Neural crest cell (in vitro differentiated cells): ENCODE data around the gene NEU1. TPM values are rescaled to one million over a fixed set of nuclear protein-coding genes. Genes with fewer than 3 reads are reported as not detected.

Source experiments
- DNase-seq: peaks from one replicate; pipeline ENCODE4 v3.0.0; 2021; ENCODE audit warnings: low read depth, mixed read lengths, low spot score
- H3K27ac Mint-ChIP-seq: one replicate; pipeline ENCODE4 v1.8.0; 2021; ENCODE audit warnings: mild to moderate bottlenecking, mixed read lengths; ENCODE audit not compliant: unreplicated experiment
- H3K27me3 Mint-ChIP-seq: 2 replicates; pipeline ENCODE4 v1.8.0; 2021; ENCODE audit warnings: low read depth, mild to moderate bottlenecking, mixed read lengths
- H3K36me3 Mint-ChIP-seq: 2 replicates; pipeline ENCODE4 v1.8.0; 2021; ENCODE audit warnings: low read depth, mild to moderate bottlenecking, mixed read lengths
- H3K4me1 Mint-ChIP-seq: 2 replicates; pipeline ENCODE4 v1.8.0; 2021; ENCODE audit warnings: mixed read lengths
- H3K4me3 Mint-ChIP-seq: one replicate; pipeline ENCODE4 v1.8.0; 2021; ENCODE audit warnings: mild to moderate bottlenecking, mixed read lengths
- H3K9me3 Mint-ChIP-seq: 2 replicates; pipeline ENCODE4 v1.8.0; 2021; ENCODE audit warnings: mixed read lengths
- total RNA-seq: library from RNA; stranded (reverse); gene quantifications from 2 replicates; pipeline ENCODE4 v1.2.1, GENCODE V29; 2021
- TF ChIP-seq, protein P1 (sequence below): fragments of 200-600 bp; sonication (generic); conservative IDR thresholded peaks from 2 replicates; pipeline ENCODE4 v1.5.0; 2021; ENCODE audit warnings: antibody characterized with exemption, mild to moderate bottlenecking

The NEU1 gene
- total RNA-seq, 1 donor from 2014 or later = 49.9 TPM

DNA sequence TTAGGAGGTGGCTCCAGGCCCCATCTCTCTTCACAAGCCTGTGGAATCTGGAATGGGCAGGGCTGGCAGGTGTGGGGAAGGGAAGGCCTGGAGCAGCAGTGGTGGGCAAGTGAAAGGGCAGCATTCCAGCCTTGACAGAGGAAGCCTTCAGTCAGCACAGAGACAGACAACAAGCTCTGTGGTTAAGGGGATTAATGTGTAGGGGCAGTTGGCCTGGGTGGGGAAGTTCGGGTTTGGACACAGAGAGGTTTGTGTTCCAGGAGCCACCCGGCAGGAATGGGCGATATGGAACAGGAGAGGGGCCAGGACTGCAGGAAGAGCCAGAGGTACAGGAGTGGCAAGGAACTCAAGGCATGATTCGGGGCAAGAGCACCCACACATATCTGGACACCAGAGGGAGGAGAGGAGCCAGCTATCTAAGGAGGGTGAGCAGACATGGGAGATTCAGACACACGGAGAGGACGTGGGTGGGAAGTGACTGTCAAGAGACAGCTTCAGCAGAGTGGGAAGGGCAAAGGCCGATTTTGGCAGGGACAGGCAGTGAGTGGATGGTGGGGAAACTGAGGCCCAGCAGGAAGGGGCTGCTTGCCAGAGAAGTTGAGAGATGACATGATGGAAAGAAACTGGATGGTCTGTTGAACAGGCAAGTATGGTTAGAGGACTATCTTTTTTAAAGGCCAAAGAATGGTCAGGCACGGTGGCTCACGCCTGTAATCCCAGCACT is 18.7 kb upstream of the NEU1 start:
- H3K27ac Mint-ChIP-seq = no peak overlapping the region
- no peaks in the 10 kb centered on the region for H3K9me3 Mint-ChIP-seq
- peaks cover 16% of the 10 kb centered on the region for H3K36me3 Mint-ChIP-seq
- TF ChIP-seq, protein P1, sequence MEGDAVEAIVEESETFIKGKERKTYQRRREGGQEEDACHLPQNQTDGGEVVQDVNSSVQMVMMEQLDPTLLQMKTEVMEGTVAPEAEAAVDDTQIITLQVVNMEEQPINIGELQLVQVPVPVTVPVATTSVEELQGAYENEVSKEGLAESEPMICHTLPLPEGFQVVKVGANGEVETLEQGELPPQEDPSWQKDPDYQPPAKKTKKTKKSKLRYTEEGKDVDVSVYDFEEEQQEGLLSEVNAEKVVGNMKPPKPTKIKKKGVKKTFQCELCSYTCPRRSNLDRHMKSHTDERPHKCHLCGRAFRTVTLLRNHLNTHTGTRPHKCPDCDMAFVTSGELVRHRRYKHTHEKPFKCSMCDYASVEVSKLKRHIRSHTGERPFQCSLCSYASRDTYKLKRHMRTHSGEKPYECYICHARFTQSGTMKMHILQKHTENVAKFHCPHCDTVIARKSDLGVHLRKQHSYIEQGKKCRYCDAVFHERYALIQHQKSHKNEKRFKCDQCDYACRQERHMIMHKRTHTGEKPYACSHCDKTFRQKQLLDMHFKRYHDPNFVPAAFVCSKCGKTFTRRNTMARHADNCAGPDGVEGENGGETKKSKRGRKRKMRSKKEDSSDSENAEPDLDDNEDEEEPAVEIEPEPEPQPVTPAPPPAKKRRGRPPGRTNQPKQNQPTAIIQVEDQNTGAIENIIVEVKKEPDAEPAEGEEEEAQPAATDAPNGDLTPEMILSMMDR = no peak
- peaks cover 4% of the 10 kb centered on the region for H3K4me1 Mint-ChIP-seq
- no peaks in the 10 kb centered on the region for H3K27me3 Mint-ChIP-seq
- no peak for DNase-seq
- H3K4me3 Mint-ChIP-seq = no peak overlapping the region

DNA sequence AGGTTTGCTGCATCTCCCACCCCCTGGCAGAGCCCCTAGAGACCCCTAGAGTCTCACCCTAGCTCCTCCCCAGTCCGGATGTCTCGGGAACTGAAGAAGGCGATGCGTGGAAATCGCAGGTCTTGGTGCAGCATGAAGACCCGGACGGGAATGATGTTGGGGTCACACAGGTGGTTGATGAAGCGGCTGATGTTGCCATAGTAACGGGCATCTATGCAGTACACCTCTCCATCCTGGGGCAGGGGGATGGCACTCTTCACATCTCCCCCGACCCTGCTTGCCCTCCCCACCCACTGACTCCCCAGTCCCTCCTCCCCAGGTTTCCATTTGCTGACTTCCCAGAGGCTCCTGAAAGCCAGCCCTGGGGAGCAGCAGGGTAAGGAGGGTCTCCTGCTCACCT is 18.0 kb upstream of the NEU1 start:
- TF ChIP-seq, protein P1 = no peak
- H3K27ac Mint-ChIP-seq = no peak overlapping the region
- H3K9me3 Mint-ChIP-seq = no peaks in the 10 kb centered on the region
- H3K4me1 Mint-ChIP-seq = no peaks in the 10 kb centered on the region
- no peak for DNase-seq
- H3K27me3 Mint-ChIP-seq = no peaks in the 10 kb centered on the region
- H3K36me3 Mint-ChIP-seq = peaks cover 11% of the 10 kb centered on the region
- no peak overlapping the region for H3K4me3 Mint-ChIP-seq

DNA sequence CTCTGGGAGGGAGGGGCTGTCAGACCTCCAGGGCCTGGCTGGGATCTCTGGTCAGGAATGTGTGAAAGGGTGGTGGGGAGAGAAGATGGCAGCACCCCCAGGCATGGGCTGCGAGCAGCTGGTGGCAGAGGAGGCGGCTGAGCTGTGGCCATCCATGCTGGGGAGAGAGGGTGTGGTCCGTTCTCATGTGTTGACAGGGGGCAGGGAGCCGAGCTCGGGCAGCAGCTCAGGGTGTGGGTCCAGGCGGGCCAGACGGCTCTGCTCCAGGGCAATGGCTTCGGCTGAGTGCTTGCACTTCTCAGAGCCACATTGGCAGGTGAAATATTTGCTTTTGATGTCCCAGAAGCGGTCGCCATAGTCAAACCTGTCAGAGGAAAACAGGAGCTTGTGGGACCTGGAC is 17.3 kb upstream of the NEU1 start:
- H3K36me3 Mint-ChIP-seq = peaks cover 8% of the 10 kb centered on the region
- no peaks in the 10 kb centered on the region for H3K4me1 Mint-ChIP-seq
- H3K4me3 Mint-ChIP-seq = no peak overlapping the region
- H3K27ac Mint-ChIP-seq = no peak overlapping the region
- TF ChIP-seq, protein P1 = no peak
- H3K27me3 Mint-ChIP-seq = no peaks in the 10 kb centered on the region
- DNase-seq = no peak
- no peaks in the 10 kb centered on the region for H3K9me3 Mint-ChIP-seq

DNA sequence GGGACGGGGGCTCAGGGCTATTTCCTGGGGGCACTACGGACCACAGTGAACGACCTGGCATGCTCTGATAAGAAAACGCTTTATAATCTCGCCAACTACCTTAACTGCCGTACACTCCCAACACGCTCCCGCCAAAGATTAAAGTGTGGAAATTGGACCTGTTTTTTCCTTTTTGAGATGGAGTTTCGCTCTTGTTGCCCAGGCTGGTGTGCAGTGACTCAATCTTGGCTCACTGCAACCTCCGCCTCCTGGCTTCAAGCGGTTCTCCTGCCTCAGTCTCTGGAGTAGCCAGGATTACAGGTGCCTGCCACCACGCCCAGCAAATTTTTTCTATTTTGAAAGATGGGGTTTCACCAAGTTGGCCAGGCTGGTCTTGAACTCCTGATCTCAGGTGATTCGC is 16.5 kb upstream of the NEU1 start:
- no peak for DNase-seq
- H3K27ac Mint-ChIP-seq = no peak overlapping the region

DNA sequence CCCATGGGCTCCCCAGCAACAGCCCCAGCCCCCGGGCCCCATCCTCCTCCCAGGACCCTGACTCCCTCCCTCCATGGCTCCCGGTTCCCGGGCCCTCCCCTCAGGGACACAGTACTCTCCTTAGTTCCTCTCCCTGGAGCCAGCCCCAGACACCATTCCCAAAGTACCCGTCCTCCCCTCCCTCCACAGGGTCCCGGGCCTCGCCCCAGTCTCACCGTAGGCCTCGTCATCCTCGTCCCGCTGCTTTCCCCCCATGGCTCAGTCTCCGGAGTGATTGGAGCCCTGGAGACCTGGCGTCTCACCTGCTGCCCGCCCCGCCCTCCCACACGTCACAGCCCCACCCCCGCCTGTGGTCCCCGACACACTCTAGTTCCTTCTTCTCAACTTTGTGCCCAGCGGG is 16.1 kb upstream of the NEU1 start, which contains the start of gene SLC44A4:
Gene SLC44A4, minus strand, starts transcription at position 272 of the 400 bp plus-strand sequence. Its CDS starts 17 bp downstream, at position 255.
- peak within 1 kb of the TSS; percentile 27 for H3K27ac Mint-ChIP-seq
- TF ChIP-seq, protein P1 = no peak
- H3K36me3 Mint-ChIP-seq = peaks cover 8% of the 10 kb centered on the region
- DNase-seq = no peak
- peak within 1 kb of the TSS; percentile 41 for H3K4me3 Mint-ChIP-seq
- H3K27me3 Mint-ChIP-seq = no peaks in the 10 kb centered on the region
- H3K9me3 Mint-ChIP-seq = no peaks in the 10 kb centered on the region
- H3K4me1 Mint-ChIP-seq = no peaks in the 10 kb centered on the region

More for the DNA sequence above, 16.5 kb upstream of the NEU1 start:
- H3K36me3 Mint-ChIP-seq = peaks cover 8% of the 10 kb centered on the region
- TF ChIP-seq, protein P1 = no peak
- no peak overlapping the region for H3K4me3 Mint-ChIP-seq
- H3K9me3 Mint-ChIP-seq = no peaks in the 10 kb centered on the region
- H3K4me1 Mint-ChIP-seq = no peaks in the 10 kb centered on the region
- no peaks in the 10 kb centered on the region for H3K27me3 Mint-ChIP-seq
